Measurements from ENCODE around the gene ZFC3H1. TPM values are rescaled to one million over a fixed set of nuclear protein-coding genes. Genes with fewer than 3 reads are reported as not detected.

Gene ZFC3H1
- total RNA-seq, 2 experiments from 2014 or later: 31.1 to 66.8 TPM

- H3K4me3 ChIP-seq (ENCODE audit: low read depth, low read length, poor library complexity, severe bottlenecking): no peak overlapping the region
- BruUV-seq (replicated peaks): no TSS peak
- H3K79me2 ChIP-seq (ENCODE audit: insufficient read depth, low read depth, low read length): peaks cover 11% of the 10 kb centered on the region; the same call in 1 of the 2 replicates
- TF ChIP-seq CTCF (conservative IDR thresholded peaks at IDR 0.05; ENCODE audit: low read length): no peak
- TF ChIP-seq EZH2phosphoT487 (IDR thresholded peaks at IDR 0.05; ENCODE audit: borderline replicate concordance, low read depth, low read length): no peak
- no peaks in the 10 kb centered on the region for H3K9me3 ChIP-seq (ENCODE audit: low read length)
- ChIA-PET CTCF (ENCODE audit: unreplicated experiment) (no interaction called here), POLR2A (interaction anchor here (0.6 to 1.0 kb wide), 5 partner anchors 10 to 111 kb away, joined by 3 to 6 read pairs (median 3); no protein-coding TSS in a partner anchor)
- H2AFZ ChIP-seq (ENCODE audit: low read length): no peak overlapping the region
- H3K9me2 ChIP-seq (ENCODE audit: insufficient read depth, low read length): no peaks in the 10 kb centered on the region
- DNase-seq (ENCODE audit: low spot score): no peak
- H3K36me3 ChIP-seq (ENCODE audit: insufficient read depth, low read length): peaks cover 95% of the 10 kb centered on the region
- intact Hi-C loops (cut with micrococcal nuclease; ENCODE audit: unreplicated experiment): loop anchor here (2.0 kb wide), 1 partner anchor 56 kb away; no protein-coding TSS in a partner anchor
- H4K20me1 ChIP-seq (ENCODE audit: insufficient read depth, low read length): 0 out of 2 replicates have a peak, but pooled peaks cover 7% of the 10 kb centered on the region
- no peaks in the 10 kb centered on the region for H3K4me1 ChIP-seq (ENCODE audit: insufficient read depth, low read length, poor library complexity, severe bottlenecking)
- H3K4me2 ChIP-seq (ENCODE audit: low read length): no peak overlapping the region
- no peak overlapping the region for H3K27ac ChIP-seq (ENCODE audit: low read depth, low read length, poor library complexity, severe bottlenecking)
Measured at GRCh38 chr12:71638499-71638898, 25.1 kb downstream of the ZFC3H1 start.

GRCh38 chr12:71636704-71637115 lies 26.9 kb downstream of the ZFC3H1 start:
- BruUV-seq (replicated peaks): no TSS peak
- intact Hi-C loops (cut with micrococcal nuclease; ENCODE audit: unreplicated experiment): loop anchor here (1.0 kb wide), 1 partner anchor 220 kb away; no protein-coding TSS in a partner anchor
- Histone ChIP-seq H3K4me2 (ENCODE audit: low read length) (no peak overlapping the region), H3K9me3 (ENCODE audit: low read length) (no peaks in the 10 kb centered on the region), H3K27ac (ENCODE audit: low read depth, low read length, poor library complexity, severe bottlenecking) (no peak overlapping the region), H2AFZ (ENCODE audit: low read length) (no peak overlapping the region), H3K79me2 (ENCODE audit: insufficient read depth, low read depth, low read length) (peaks cover 11% of the 10 kb centered on the region; the same call in 1 of the 2 replicates), H3K4me3 (ENCODE audit: low read depth, low read length, poor library complexity, severe bottlenecking) (no peak overlapping the region), H3K36me3 (ENCODE audit: insufficient read depth, low read length) (peaks cover 95% of the 10 kb centered on the region), H4K20me1 (ENCODE audit: insufficient read depth, low read length) (0 out of 2 replicates have a peak, but pooled peaks cover 7% of the 10 kb centered on the region), H3K9me2 (ENCODE audit: insufficient read depth, low read length) (no peaks in the 10 kb centered on the region), H3K4me1 (ENCODE audit: insufficient read depth, low read length, poor library complexity, severe bottlenecking) (no peaks in the 10 kb centered on the region)
- POLR2A ChIA-PET: interaction anchor here (0.7 to 1.7 kb wide), 8 partner anchors 9 to 118 kb away, joined by 3 to 8 read pairs (median 3); partner anchors contain the start of genes RAB21 and THAP2
- DNase-seq (ENCODE audit: low spot score): peak; percentile 83
- CTCF ChIA-PET (ENCODE audit: unreplicated experiment): interaction anchor here (1.3 to 1.4 kb wide), 2 partner anchors 10 to 110 kb away, joined by 3 to 5 read pairs; no protein-coding TSS in a partner anchor
- no peak for TF ChIP-seq EZH2phosphoT487 (IDR thresholded peaks at IDR 0.05; ENCODE audit: borderline replicate concordance, low read depth, low read length)
- peak; percentile 94 for TF ChIP-seq CTCF (conservative IDR thresholded peaks at IDR 0.05; ENCODE audit: low read length)

- BruUV-seq (replicated peaks): no TSS peak
- ChIA-PET CTCF (ENCODE audit: unreplicated experiment) (no interaction called here), POLR2A (interaction anchor here (0.8 to 2.7 kb wide), 5 partner anchors 9 to 127 kb away, joined by 3 to 8 read pairs (median 3); no protein-coding TSS in a partner anchor)
- TF ChIP-seq EZH2phosphoT487 (IDR thresholded peaks at IDR 0.05; ENCODE audit: borderline replicate concordance, low read depth, low read length) (no peak), CTCF (conservative IDR thresholded peaks at IDR 0.05; ENCODE audit: low read length) (no peak)
- Histone ChIP-seq H4K20me1 (ENCODE audit: insufficient read depth, low read length) (peaks cover 6% of the 10 kb centered on the region; the same call in 1 of the 2 replicates), H2AFZ (ENCODE audit: low read length) (no peak overlapping the region), H3K36me3 (ENCODE audit: insufficient read depth, low read length) (peaks cover 99% of the 10 kb centered on the region), H3K4me3 (ENCODE audit: low read depth, low read length, poor library complexity, severe bottlenecking) (no peak overlapping the region), H3K4me2 (ENCODE audit: low read length) (no peak overlapping the region), H3K9me2 (ENCODE audit: insufficient read depth, low read length) (no peaks in the 10 kb centered on the region), H3K79me2 (ENCODE audit: insufficient read depth, low read depth, low read length) (0 out of 2 replicates have a peak, but pooled peaks cover 8% of the 10 kb centered on the region), H3K4me1 (ENCODE audit: insufficient read depth, low read length, poor library complexity, severe bottlenecking) (peaks cover 11% of the 10 kb centered on the region), H3K9me3 (ENCODE audit: low read length) (no peaks in the 10 kb centered on the region), H3K27ac (ENCODE audit: low read depth, low read length, poor library complexity, severe bottlenecking) (no peak overlapping the region)
- no peak for DNase-seq (ENCODE audit: low spot score)
- intact Hi-C loops (cut with micrococcal nuclease; ENCODE audit: unreplicated experiment): no loop called here
Measured at GRCh38 chr12:71627438-71628002, 36.1 kb downstream of the ZFC3H1 start.

Data from OCI-LY7 (cell line).